WTC11 (cell line): ENCODE data around the gene CPT1B. TPM values are rescaled to one million over a fixed set of nuclear protein-coding genes. Genes with fewer than 3 reads are reported as not detected.

Experiments
- ATAC-seq: fragments of 200-7000 bp; cut with Tn5 transposase; 2 replicates; pipeline ENCODE4 v1.10.0; 2021; ENCODE audit warnings: mild to moderate bottlenecking, moderate library complexity
- CTCF ChIA-PET: fragments of 300-600 bp; sonication (Branson Sonifier 250); formaldehyde crosslinking; loops from one replicate; lab custom pipeline; 2021; ENCODE audit warnings: antibody characterized with exemption; lab: Charles Lee
- POLR2A ChIA-PET: fragments of 350-600 bp; sonication (Branson Sonifier 250); formaldehyde crosslinking; loops from one replicate; lab custom pipeline; 2021; ENCODE audit warnings: antibody characterized with exemption; lab: Charles Lee
- DNase-seq: peaks from one replicate; pipeline ENCODE4 v3.0.0; 2021; ENCODE audit warnings: low spot score
- H3K27ac Mint-ChIP-seq: 2 replicates; pipeline ENCODE4 v1.8.0; 2021; ENCODE audit warnings: mixed read lengths
- H3K27me3 Mint-ChIP-seq: 2 replicates; pipeline ENCODE4 v1.8.0; 2021; ENCODE audit warnings: low read depth, mild to moderate bottlenecking, moderate library complexity, mixed read lengths
- H3K36me3 Mint-ChIP-seq: 2 replicates; pipeline ENCODE4 v1.8.0; 2021; ENCODE audit warnings: mixed read lengths
- H3K4me1 Mint-ChIP-seq: 2 replicates; pipeline ENCODE4 v1.8.0; 2022; ENCODE audit warnings: mixed read lengths
- H3K4me3 Mint-ChIP-seq: 2 replicates; pipeline ENCODE4 v1.8.0; 2021; ENCODE audit warnings: mild to moderate bottlenecking, moderate library complexity, mixed read lengths
- H3K9me3 Mint-ChIP-seq: 2 replicates; pipeline ENCODE4 v1.8.0; 2021; ENCODE audit warnings: mixed read lengths
- CREM ChIP-seq: sonication (generic); formaldehyde crosslinking; IDR thresholded peaks from 2 replicates; pipeline ENCODE4 v1.8.1; 2022; ENCODE audit warnings: mild to moderate bottlenecking, missing genetic modification reagents, moderate library complexity
- ESRRA ChIP-seq: sonication (generic); formaldehyde crosslinking; IDR thresholded peaks from 2 replicates; pipeline ENCODE4 v1.8.1; 2022; ENCODE audit warnings: mild to moderate bottlenecking, missing genetic modification reagents, borderline replicate concordance
- HMGXB4 ChIP-seq: sonication (generic); formaldehyde crosslinking; IDR thresholded peaks from 2 replicates; pipeline ENCODE4 v1.8.1; 2023; ENCODE audit warnings: mild to moderate bottlenecking, moderate library complexity, missing genetic modification reagents
- MXD4 ChIP-seq: fragments of 250-450 bp; sonication (Bioruptor Pico); IDR thresholded peaks from 2 replicates; pipeline ENCODE4 v1.8.0; 2021; ENCODE audit warnings: mild to moderate bottlenecking, moderate library complexity, borderline replicate concordance
- NFATC4 ChIP-seq: fragments of 250-450 bp; sonication (Bioruptor Pico); IDR thresholded peaks from 2 replicates; pipeline ENCODE4 v1.9.0; 2021; ENCODE audit warnings: mild to moderate bottlenecking
- PRRX2 ChIP-seq: fragments of 250-450 bp; sonication (Bioruptor Pico); IDR thresholded peaks from 2 replicates; pipeline ENCODE4 v1.8.0; 2021; ENCODE audit warnings: mild to moderate bottlenecking
- RELA ChIP-seq: sonication (generic); formaldehyde crosslinking; IDR thresholded peaks from 2 replicates; pipeline ENCODE4 v1.8.1; 2022; ENCODE audit warnings: missing genetic modification reagents, mild to moderate bottlenecking, borderline replicate concordance
- RORB ChIP-seq: fragments of 250-450 bp; sonication (Bioruptor Pico); IDR thresholded peaks from 2 replicates; pipeline ENCODE4 v1.9.0; 2021; ENCODE audit warnings: mild to moderate bottlenecking
- SP1 ChIP-seq: sonication (generic); formaldehyde crosslinking; conservative IDR thresholded peaks from 2 replicates; pipeline ENCODE4 v1.8.1; 2022; ENCODE audit warnings: missing genetic modification reagents
- TEAD4 ChIP-seq: sonication (generic); formaldehyde crosslinking; IDR thresholded peaks from 2 replicates; pipeline ENCODE4 v1.8.0; 2022; ENCODE audit warnings: mild to moderate bottlenecking, missing genetic modification reagents
- USF2 ChIP-seq: sonication (generic); formaldehyde crosslinking; IDR thresholded peaks from 2 replicates; pipeline ENCODE4 v1.8.1; 2023; ENCODE audit warnings: mild to moderate bottlenecking, missing genetic modification reagents, moderate library complexity
- ZBTB21 ChIP-seq: sonication (generic); formaldehyde crosslinking; IDR thresholded peaks from 2 replicates; pipeline ENCODE4 v1.8.1; 2023; ENCODE audit warnings: mild to moderate bottlenecking, missing genetic modification reagents, borderline replicate concordance
- ZNF317 ChIP-seq: sonication (generic); formaldehyde crosslinking; IDR thresholded peaks from 2 replicates; pipeline ENCODE4 v1.8.1; 2023; ENCODE audit warnings: low read depth, mild to moderate bottlenecking, moderate library complexity, missing genetic modification reagents, borderline replicate concordance
- ZNF512 ChIP-seq: sonication (generic); formaldehyde crosslinking; IDR thresholded peaks from 2 replicates; pipeline ENCODE4 v1.8.1; 2022; ENCODE audit warnings: missing genetic modification reagents, borderline replicate concordance
- total RNA-seq: library from RNA; stranded (reverse); gene quantifications from 3 replicates; pipeline ENCODE4 v1.2.3, GENCODE V29; 2021

Gene CPT1B
- total RNA-seq, 1 experiment from 2014 or later, result 33.7 TPM

GRCh38 chr22:50586416-50586815 lies 8.2 kb upstream of the CPT1B start:
- no peak for ATAC-seq
- CTCF ChIA-PET, result interaction anchor here (0.6 to 2.7 kb wide), 3 partner anchors 18 to 61 kb away, joined by 3 to 9 read pairs (median 3); partner anchors contain the start of gene SCO2
- no peaks in the 10 kb centered on the region for H3K9me3 Mint-ChIP-seq

GRCh38 chr22:50585781-50586180 lies 7.6 kb upstream of the CPT1B start:
- peaks cover 28% of the 10 kb centered on the region for H3K27me3 Mint-ChIP-seq
- CTCF ChIA-PET, result no interaction called here
- POLR2A ChIA-PET, result no interaction called here
- TF ChIP-seq NFATC4 (CRISPR knock-in tag) (no peak), PRRX2 (no peak), ESRRA (no peak), SP1 (CRISPR knock-in tag) (no peak), HMGXB4 (CRISPR knock-in tag) (no peak), RORB (CRISPR knock-in tag) (no peak), RELA (CRISPR knock-in tag) (no peak)
- no peaks in the 10 kb centered on the region for H3K36me3 Mint-ChIP-seq
- H3K27ac Mint-ChIP-seq, result no peak overlapping the region
- H3K4me3 Mint-ChIP-seq, result no peak overlapping the region
- no peak for ATAC-seq
- H3K9me3 Mint-ChIP-seq, result no peaks in the 10 kb centered on the region
- DNase-seq, result no peak
- peaks cover 9% of the 10 kb centered on the region for H3K4me1 Mint-ChIP-seq

More at GRCh38 chr22:50586416-50586815, 8.2 kb upstream of the CPT1B start:
- H3K4me1 Mint-ChIP-seq, result peaks cover 9% of the 10 kb centered on the region
- peaks cover 34% of the 10 kb centered on the region for H3K27me3 Mint-ChIP-seq
- POLR2A ChIA-PET, result interaction anchor here (0.6 kb wide), 1 partner anchor 38 kb away, joined by 3 read pairs; no protein-coding TSS in a partner anchor
- no peak overlapping the region for H3K27ac Mint-ChIP-seq
- H3K36me3 Mint-ChIP-seq, result no peaks in the 10 kb centered on the region
- TF ChIP-seq HMGXB4 (CRISPR knock-in tag), result no peak
- TF ChIP-seq CREM (CRISPR knock-in tag), result no peak
- TF ChIP-seq ZBTB21 (CRISPR knock-in tag), result no peak
- TF ChIP-seq MXD4, result no peak
- no peak for TF ChIP-seq USF2 (CRISPR knock-in tag)
- no peak for DNase-seq
- H3K4me3 Mint-ChIP-seq, result no peak overlapping the region

- H3K36me3 Mint-ChIP-seq, result peaks cover 5% of the 10 kb centered on the region
- peaks cover 9% of the 10 kb centered on the region for H3K4me1 Mint-ChIP-seq
- TF ChIP-seq TEAD4 (CRISPR knock-in tag) (no peak), ZNF317 (CRISPR knock-in tag) (no peak), ZNF512 (CRISPR knock-in tag) (no peak), RELA (CRISPR knock-in tag) (no peak)
- no peak overlapping the region for H3K27ac Mint-ChIP-seq
- DNase-seq (no peak), ATAC-seq (no peak)
- H3K4me3 Mint-ChIP-seq, result no peak overlapping the region
- peaks cover 26% of the 10 kb centered on the region for H3K27me3 Mint-ChIP-seq
- POLR2A ChIA-PET, result no interaction called here
- CTCF ChIA-PET, result no interaction called here
- H3K9me3 Mint-ChIP-seq, result no peaks in the 10 kb centered on the region
Measured at GRCh38 chr22:50585238-50585637, 7.0 kb upstream of the CPT1B start.
